A549 treated with AZD2906 at 1 μM for 4 hours (cell line): ENCODE results near the gene EXOSC5. TPM values are rescaled to one million over a fixed set of nuclear protein-coding genes. Genes with fewer than 3 reads are reported as not detected.

Source experiments
- total RNA-seq: library from RNA; stranded (reverse); fragments of 200-300 nt; extraction: Qiagen RNA extraction; gene quantifications from 5 replicates; pipeline ENCODE4 v1.2.3, GENCODE V29; 2022

Gene EXOSC5
- total RNA-seq = 75.5 to 104 TPM (median 95.7 TPM) in 5 replicates

GRCh38 chr19:41397086-41398049, at the start of gene EXOSC5, which contains the start of gene BCKDHA:
EXOSC5 (minus strand) TSS chr19:41397359; CDS start chr19:41397328, 31 bp downstream.
BCKDHA (plus strand) TSS chr19:41397818; CDS start chr19:41397828, 10 bp downstream.

GRCh38 chr19:41442473-41443355, 45.6 kb upstream of the EXOSC5 start, which contains the start of gene ERICH4:
ERICH4 (plus strand) TSS chr19:41443156; CDS start chr19:41443170, 14 bp downstream.

GRCh38 chr19:41439441-41440222, 42.5 kb upstream of the EXOSC5 start, which contains the start of gene DMAC2:
DMAC2 (minus strand) TSS chr19:41439912; CDS start chr19:41439899, 13 bp downstream.

GRCh38 chr19:41426952-41427646, 29.9 kb upstream of the EXOSC5 start, which contains the start of gene B3GNT8:
B3GNT8 (minus strand) TSS chr19:41427374; CDS start chr19:41426778, 596 bp downstream.

GRCh38 chr19:41376241-41376997, 20.7 kb downstream of the EXOSC5 start, which contains the start of gene TMEM91:
TMEM91 (plus strand) TSS chr19:41376533; CDS start chr19:41378310, 1,777 bp downstream.

GRCh38 chr19:41363753-41364523, 33.2 kb downstream of the EXOSC5 start, which contains the start of gene B9D2:
B9D2 (minus strand) TSS chr19:41364149; CDS start chr19:41363519, 630 bp downstream.

GRCh38 chr19:41353466-41354342, 43.5 kb downstream of the EXOSC5 start, which contains the start of gene TGFB1:
TGFB1 (minus strand) TSS chr19:41353922; CDS start chr19:41353044, 878 bp downstream.

Other genes starting within 250 kb of the EXOSC5 start
- 16.4 to 23.3 TPM (median 19.4 TPM) in 5 replicates for gene CYP2S1, start 204.1 kb downstream of the EXOSC5 start, total RNA-seq
- gene AXL, start 178.1 kb downstream of the EXOSC5 start, total RNA-seq = 88.8 to 105 TPM (median 94.1 TPM) in 5 replicates
- gene HNRNPUL1, start 133.0 kb downstream of the EXOSC5 start, total RNA-seq = 285 to 312 TPM (median 304 TPM) in 5 replicates
- gene CCDC97, start 87.2 kb downstream of the EXOSC5 start, total RNA-seq = 33.3 to 44.8 TPM (median 40.3 TPM) in 5 replicates
- gene TGFB1, start 43.4 kb downstream of the EXOSC5 start, total RNA-seq = 130 to 152 TPM (median 148 TPM) in 5 replicates
- 24.9 to 34.2 TPM (median 30.5 TPM) in 5 replicates for gene B9D2, start 33.2 kb downstream of the EXOSC5 start, total RNA-seq
- gene TMEM91, start 20.8 kb downstream of the EXOSC5 start, total RNA-seq = 4.2 to 6.6 TPM (median 5.9 TPM) in 5 replicates
- 38.6 to 49.9 TPM (median 43.6 TPM) in 5 replicates for gene BCKDHA, start 459 bp upstream of the EXOSC5 start, total RNA-seq
- 0.05 to 0.13 TPM (median 0.13 TPM) in 3 of 5 replicates, not detected in the others for gene B3GNT8, start 30.0 kb upstream of the EXOSC5 start, total RNA-seq
- 102 to 129 TPM (median 110 TPM) in 5 replicates for gene DMAC2, start 42.6 kb upstream of the EXOSC5 start, total RNA-seq
- gene ERICH4, start 45.8 kb upstream of the EXOSC5 start, total RNA-seq = not detected in 5 replicates
- 0.08 TPM in 1 of 5 replicates, not detected in the others for gene CEACAM21, start 178.8 kb upstream of the EXOSC5 start, total RNA-seq
- gene CEACAM4, start 229.7 kb upstream of the EXOSC5 start, total RNA-seq = not detected in 5 replicates